DND-41 (cell line): ENCODE data around the gene RORC.
A peak's percentile ranks its signal among the peaks of the same experiment; 100 is the strongest.

Experiments used
- ATAC-seq: fragments of 200-7000 bp; cut with Tn5 transposase; 3 replicates; pipeline ENCODE4 v1.9.1; 2021; ENCODE audit warnings: low read depth; ENCODE audit not compliant: insufficient read depth
- DNase-seq: peaks from one replicate; pipeline ENCODE4 v3.0.0-alpha.2; 2020
- H2AFZ ChIP-seq: 2 replicates; pipeline ENCODE4 v1.6.0; 2012; ENCODE audit warnings: low read depth, low read length
- H3K27ac ChIP-seq: 2 replicates; pipeline ENCODE4 v1.5.1; 2012; ENCODE audit warnings: low read length, inconsistent platforms
- H3K27me3 ChIP-seq: fragments of 200-600 bp; sonication (generic); 2 replicates; pipeline ENCODE4 v1.6.0; 2012; ENCODE audit warnings: low read length, mild to moderate bottlenecking, inconsistent platforms; ENCODE audit not compliant: insufficient read depth, poor library complexity
- H3K36me3 ChIP-seq: 2 replicates; pipeline ENCODE4 v1.5.1; 2012; ENCODE audit warnings: low read length, inconsistent platforms; ENCODE audit not compliant: insufficient read depth
- H3K4me1 ChIP-seq: 2 replicates; pipeline ENCODE4 v1.5.1; 2012; ENCODE audit warnings: mild to moderate bottlenecking, low read length; ENCODE audit not compliant: insufficient read depth
- H3K4me2 ChIP-seq: 2 replicates; pipeline ENCODE4 v1.6.0; 2012; ENCODE audit warnings: mild to moderate bottlenecking, moderate library complexity, low read length, inconsistent platforms; ENCODE audit not compliant: insufficient read depth
- H3K4me3 ChIP-seq, 2 experiments: fragments of 200-600 bp in 1 of 2; shearing (Covaris generic) in 1 of 2; 2 replicates each; pipeline ENCODE4 v1.5.1; 2012 to 2016; ENCODE audit warnings: inconsistent platforms in 2 of 2, low read length in 2 of 2, mild to moderate bottlenecking in 2 of 2, low read depth in 1 of 2, moderate library complexity in 1 of 2
- H3K79me2 ChIP-seq: 2 replicates; pipeline ENCODE4 v1.6.0; 2012; ENCODE audit warnings: low read length, inconsistent platforms; ENCODE audit not compliant: insufficient read depth
- H3K9ac ChIP-seq: 2 replicates; pipeline ENCODE4 v1.6.0; 2012; ENCODE audit warnings: low read depth, mild to moderate bottlenecking, inconsistent platforms, low read length, moderate library complexity
- H3K9me3 ChIP-seq: 2 replicates; pipeline ENCODE4 v1.5.1; 2012; ENCODE audit warnings: low read length, moderate library complexity, mild to moderate bottlenecking, inconsistent platforms; ENCODE audit not compliant: insufficient read depth, severe bottlenecking
- H4K20me1 ChIP-seq: 2 replicates; pipeline ENCODE4 v1.6.0; 2012; ENCODE audit warnings: low read length; ENCODE audit not compliant: insufficient read depth
- EZH2 ChIP-seq: IDR thresholded peaks from 3 replicates; pipeline ENCODE4 v1.6.1; 2012; ENCODE audit warnings: borderline replicate concordance, low read depth, mild to moderate bottlenecking, moderate library complexity, low read length, inconsistent platforms; ENCODE audit not compliant: severe bottlenecking
- TF ChIP-seq, protein P1 (sequence below): IDR thresholded peaks from 2 replicates; pipeline ENCODE4 v1.5.1; 2012; ENCODE audit warnings: borderline replicate concordance, low read length, moderate library complexity, mild to moderate bottlenecking; ENCODE audit not compliant: poor library complexity, severe bottlenecking; ENCODE audit errors: extremely low read depth

Gene RORC

DNA sequence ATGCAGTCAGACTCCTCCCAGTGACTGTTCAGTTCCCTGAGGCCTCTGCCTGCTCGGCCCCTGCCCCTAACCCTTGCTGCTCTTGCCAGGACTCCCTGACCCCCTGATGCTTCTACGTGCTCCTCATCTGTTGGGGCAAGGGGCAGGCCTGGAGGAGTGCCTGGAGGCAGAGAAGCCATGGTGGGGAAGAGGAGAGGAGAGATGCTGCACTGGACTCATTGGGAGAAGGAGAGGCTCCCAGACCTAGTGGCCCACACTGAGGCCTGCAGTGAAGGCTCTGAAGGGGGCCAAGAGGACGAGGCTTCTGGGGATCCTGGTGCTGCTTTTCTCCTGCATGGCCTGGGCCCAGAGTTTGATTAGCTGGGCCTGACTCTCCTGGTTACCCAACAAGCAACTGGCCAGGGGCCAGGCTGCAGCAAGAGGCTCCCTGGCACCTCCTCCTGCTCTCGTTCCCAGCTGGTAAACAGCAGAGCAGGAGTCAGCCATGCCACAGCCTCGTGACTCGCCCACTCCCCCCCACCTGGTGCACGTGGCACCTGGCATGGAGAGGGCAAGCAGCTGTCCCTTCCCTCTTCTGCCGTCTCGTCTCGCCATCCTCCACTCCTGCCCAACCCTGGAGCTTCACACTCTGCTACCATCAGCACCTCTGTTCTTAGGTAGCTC is 847 bp upstream of the RORC start:
- TF ChIP-seq, protein P1, sequence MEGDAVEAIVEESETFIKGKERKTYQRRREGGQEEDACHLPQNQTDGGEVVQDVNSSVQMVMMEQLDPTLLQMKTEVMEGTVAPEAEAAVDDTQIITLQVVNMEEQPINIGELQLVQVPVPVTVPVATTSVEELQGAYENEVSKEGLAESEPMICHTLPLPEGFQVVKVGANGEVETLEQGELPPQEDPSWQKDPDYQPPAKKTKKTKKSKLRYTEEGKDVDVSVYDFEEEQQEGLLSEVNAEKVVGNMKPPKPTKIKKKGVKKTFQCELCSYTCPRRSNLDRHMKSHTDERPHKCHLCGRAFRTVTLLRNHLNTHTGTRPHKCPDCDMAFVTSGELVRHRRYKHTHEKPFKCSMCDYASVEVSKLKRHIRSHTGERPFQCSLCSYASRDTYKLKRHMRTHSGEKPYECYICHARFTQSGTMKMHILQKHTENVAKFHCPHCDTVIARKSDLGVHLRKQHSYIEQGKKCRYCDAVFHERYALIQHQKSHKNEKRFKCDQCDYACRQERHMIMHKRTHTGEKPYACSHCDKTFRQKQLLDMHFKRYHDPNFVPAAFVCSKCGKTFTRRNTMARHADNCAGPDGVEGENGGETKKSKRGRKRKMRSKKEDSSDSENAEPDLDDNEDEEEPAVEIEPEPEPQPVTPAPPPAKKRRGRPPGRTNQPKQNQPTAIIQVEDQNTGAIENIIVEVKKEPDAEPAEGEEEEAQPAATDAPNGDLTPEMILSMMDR: no peak
- TF ChIP-seq EZH2: no peak
- DNase-seq (no peak), ATAC-seq (no peak)
- Histone ChIP-seq H3K9ac (no peak overlapping the region), H3K36me3 (no peaks in the 10 kb centered on the region), H3K27me3 (no peaks in the 10 kb centered on the region), H3K4me2 (no peak overlapping the region), H3K4me3 (no peak overlapping the region), H3K79me2 (no peaks in the 10 kb centered on the region), H2AFZ (no peak overlapping the region), H3K27ac (peak overlapping the region; percentile 14), H3K9me3 (no peaks in the 10 kb centered on the region), H4K20me1 (no peaks in the 10 kb centered on the region), H3K4me1 (peaks cover 70% of the 10 kb centered on the region)

DNA sequence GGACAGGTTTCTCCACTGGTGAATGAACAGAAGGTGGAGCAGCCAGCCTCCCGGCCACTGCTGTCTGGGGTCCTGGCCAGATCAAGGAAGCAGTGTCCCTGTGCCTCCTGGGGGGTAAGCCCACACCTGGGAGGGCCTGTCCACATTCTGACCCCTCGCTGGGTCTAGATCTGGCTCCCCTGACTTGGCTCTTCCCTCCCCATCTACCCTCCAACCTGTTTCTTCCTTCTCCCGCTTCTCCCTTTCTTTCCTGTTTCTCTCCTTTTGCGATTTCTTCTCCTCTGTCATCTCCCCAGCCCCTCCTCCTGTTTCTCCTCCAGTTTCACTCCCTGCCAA is 378 bp downstream of the RORC start:
- no peak for DNase-seq
- peak overlapping the region; percentile 54; the same call in 1 of the 2 replicates for H3K27ac ChIP-seq
- H3K79me2 ChIP-seq: peaks cover 2% of the 10 kb centered on the region
- H3K4me3 ChIP-seq: no peak overlapping the region
- no peak for ATAC-seq
- TF ChIP-seq EZH2: no peak
- TF ChIP-seq, protein P1: no peak
- H3K27me3 ChIP-seq: no peaks in the 10 kb centered on the region
- H3K36me3 ChIP-seq: no peaks in the 10 kb centered on the region
- H3K9me3 ChIP-seq: no peaks in the 10 kb centered on the region
- H3K4me1 ChIP-seq: peaks cover 70% of the 10 kb centered on the region
- H2AFZ ChIP-seq: no peak overlapping the region
- no peak overlapping the region for H3K4me2 ChIP-seq
- no peak overlapping the region for H3K9ac ChIP-seq
- no peaks in the 10 kb centered on the region for H4K20me1 ChIP-seq

DNA sequence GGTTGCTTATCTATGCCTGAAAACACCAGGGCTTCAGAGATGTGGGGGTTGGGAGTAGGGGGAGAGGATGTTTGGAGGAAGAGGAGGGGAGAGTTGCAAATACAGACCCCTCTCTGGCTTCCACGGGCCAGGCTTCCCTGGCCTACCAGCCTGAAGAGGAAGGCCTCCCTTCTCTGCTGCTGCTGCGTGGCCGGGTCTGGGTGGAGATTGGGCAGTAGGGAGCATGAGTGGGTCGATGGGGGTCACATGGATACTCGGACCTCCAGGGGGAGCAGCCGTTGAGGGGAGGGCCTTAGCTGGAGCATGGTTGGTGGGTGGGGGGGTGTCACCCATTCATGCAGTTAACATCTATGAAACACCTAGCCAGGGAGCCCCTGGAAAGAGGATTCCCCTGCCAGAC is 1.5 kb downstream of the RORC start:
- TF ChIP-seq EZH2: no peak
- TF ChIP-seq, protein P1: no peak
- H3K4me1 ChIP-seq: peaks cover 75% of the 10 kb centered on the region
- H3K27me3 ChIP-seq: no peaks in the 10 kb centered on the region
- H3K4me3 ChIP-seq: no peak overlapping the region
- no peak for DNase-seq
- no peaks in the 10 kb centered on the region for H3K36me3 ChIP-seq
- no peak overlapping the region for H2AFZ ChIP-seq
- H3K9me3 ChIP-seq: no peaks in the 10 kb centered on the region
- H4K20me1 ChIP-seq: no peaks in the 10 kb centered on the region
- no peak for ATAC-seq
- H3K9ac ChIP-seq: peak overlapping the region; percentile 58; the same call in 1 of the 2 replicates
- peak overlapping the region; percentile 91 for H3K27ac ChIP-seq
- no peak overlapping the region for H3K4me2 ChIP-seq
- peaks cover 12% of the 10 kb centered on the region for H3K79me2 ChIP-seq
